ENCODE measurements around the gene PRSS58. TPM values are rescaled to one million over a fixed set of nuclear protein-coding genes. Genes with fewer than 3 reads are reported as not detected.

The PRSS58 gene
- total RNA-seq, 6 experiments from 2014 or later: not detected

DNA sequence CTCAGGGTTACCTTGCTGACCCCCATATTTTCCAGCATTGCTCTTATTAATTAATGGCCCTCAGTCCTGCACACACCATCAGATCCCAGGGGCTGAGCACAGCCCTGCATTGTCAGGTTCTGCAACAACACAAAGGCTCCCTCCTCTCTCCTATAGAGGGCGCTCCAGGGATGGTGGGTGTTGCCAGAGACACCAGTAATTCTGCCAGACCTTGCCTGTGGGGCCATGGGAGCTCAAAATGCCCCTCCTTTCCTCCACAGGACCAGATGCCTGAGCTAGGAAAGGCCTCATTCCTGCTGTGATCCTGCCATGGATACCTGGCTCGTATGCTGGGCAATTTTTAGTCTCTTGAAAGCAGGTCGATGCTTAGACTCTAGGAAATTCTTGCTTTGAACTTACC, 42.8 kb upstream of the PRSS58 start:
- ATAC-seq: no peak
- H3K36me3 ChIP-seq: no peaks in the 10 kb centered on the region
- H3K4me1 ChIP-seq: no peaks in the 10 kb centered on the region
- TF ChIP-seq POLR2A (IDR thresholded peaks at IDR 0.05): no peak
- TF ChIP-seq, protein P1, sequence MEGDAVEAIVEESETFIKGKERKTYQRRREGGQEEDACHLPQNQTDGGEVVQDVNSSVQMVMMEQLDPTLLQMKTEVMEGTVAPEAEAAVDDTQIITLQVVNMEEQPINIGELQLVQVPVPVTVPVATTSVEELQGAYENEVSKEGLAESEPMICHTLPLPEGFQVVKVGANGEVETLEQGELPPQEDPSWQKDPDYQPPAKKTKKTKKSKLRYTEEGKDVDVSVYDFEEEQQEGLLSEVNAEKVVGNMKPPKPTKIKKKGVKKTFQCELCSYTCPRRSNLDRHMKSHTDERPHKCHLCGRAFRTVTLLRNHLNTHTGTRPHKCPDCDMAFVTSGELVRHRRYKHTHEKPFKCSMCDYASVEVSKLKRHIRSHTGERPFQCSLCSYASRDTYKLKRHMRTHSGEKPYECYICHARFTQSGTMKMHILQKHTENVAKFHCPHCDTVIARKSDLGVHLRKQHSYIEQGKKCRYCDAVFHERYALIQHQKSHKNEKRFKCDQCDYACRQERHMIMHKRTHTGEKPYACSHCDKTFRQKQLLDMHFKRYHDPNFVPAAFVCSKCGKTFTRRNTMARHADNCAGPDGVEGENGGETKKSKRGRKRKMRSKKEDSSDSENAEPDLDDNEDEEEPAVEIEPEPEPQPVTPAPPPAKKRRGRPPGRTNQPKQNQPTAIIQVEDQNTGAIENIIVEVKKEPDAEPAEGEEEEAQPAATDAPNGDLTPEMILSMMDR (IDR thresholded peaks at IDR 0.05): peak in 1 of 4 donors; percentile 7
- H3K9me3 ChIP-seq: no peaks in the 10 kb centered on the region
- no peak overlapping the region for H3K27ac ChIP-seq
- H3K27me3 ChIP-seq: no peaks in the 10 kb centered on the region
- no peak for DNase-seq
- H3K4me3 ChIP-seq: no peak overlapping the region
- WGBS (ENCODE audit: insufficient coverage, low coverage, low lambda C conversion rate, missing lambda C conversion rate): 14% methylated on average over 3 of the region's 3 CpGs
- intact Hi-C loops (cut with DNase I): no loop called here

DNA sequence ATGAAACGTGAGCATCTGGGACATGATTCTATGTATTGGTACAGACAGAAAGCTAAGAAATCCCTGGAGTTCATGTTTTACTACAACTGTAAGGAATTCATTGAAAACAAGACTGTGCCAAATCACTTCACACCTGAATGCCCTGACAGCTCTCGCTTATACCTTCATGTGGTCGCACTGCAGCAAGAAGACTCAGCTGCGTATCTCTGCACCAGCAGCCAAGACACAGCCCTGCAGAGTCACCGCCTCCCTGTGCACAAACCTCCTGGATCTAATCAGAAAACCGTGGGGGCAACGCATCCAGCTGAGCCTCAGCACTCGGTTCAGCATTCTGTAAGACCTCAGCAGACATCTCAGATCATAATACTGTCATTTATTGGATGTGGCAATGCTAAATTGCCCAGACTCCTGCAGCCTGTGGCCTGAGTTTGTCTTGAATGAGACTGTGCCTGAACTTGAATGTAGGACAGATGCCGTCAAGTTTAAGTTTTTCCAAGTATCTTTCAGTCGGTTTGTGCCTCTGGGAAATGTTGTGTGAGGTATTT, 41.5 kb upstream of the PRSS58 start:
- ATAC-seq: no peak
- H3K27ac ChIP-seq: no peak overlapping the region
- no peaks in the 10 kb centered on the region for H3K9me3 ChIP-seq
- no peaks in the 10 kb centered on the region for H3K36me3 ChIP-seq
- intact Hi-C loops (cut with DNase I): no loop called here
- DNase-seq: no peak
- TF ChIP-seq POLR2A (IDR thresholded peaks at IDR 0.05): no peak
- TF ChIP-seq, protein P1 (IDR thresholded peaks at IDR 0.05): no peak
- WGBS (ENCODE audit: insufficient coverage, low coverage, low lambda C conversion rate, missing lambda C conversion rate): 35% methylated on average over 8 of the region's 10 CpGs
- H3K4me1 ChIP-seq: no peaks in the 10 kb centered on the region
- H3K27me3 ChIP-seq: no peaks in the 10 kb centered on the region
- H3K4me3 ChIP-seq: no peak overlapping the region

DNA sequence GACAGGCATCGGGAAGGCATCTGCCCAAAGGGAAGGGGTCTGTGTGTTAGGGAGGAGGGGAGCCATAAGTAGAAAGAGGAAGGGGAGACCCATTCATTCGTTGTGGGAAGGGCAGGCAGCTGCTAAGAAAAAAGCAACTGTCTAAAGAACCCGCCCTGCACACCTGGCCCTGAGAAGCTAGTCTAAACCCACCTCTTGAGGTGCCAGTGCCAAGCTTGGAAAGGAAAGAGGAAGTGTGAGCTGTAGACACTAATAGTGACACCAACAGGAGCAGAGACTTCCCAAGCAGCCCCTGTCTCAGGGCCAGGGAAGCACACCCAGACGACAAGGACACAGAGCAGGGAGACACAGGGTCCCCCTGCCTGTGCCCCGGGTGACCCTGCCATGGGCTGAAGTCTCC, 40.8 kb upstream of the PRSS58 start:
- Histone ChIP-seq H3K4me3 (no peak overlapping the region), H3K36me3 (no peaks in the 10 kb centered on the region), H3K27ac (no peak overlapping the region), H3K9me3 (no peaks in the 10 kb centered on the region), H3K4me1 (no peaks in the 10 kb centered on the region), H3K27me3 (no peaks in the 10 kb centered on the region)
- intact Hi-C loops (cut with DNase I): no loop called here
- TF ChIP-seq, protein P1 (IDR thresholded peaks at IDR 0.05): no peak
- TF ChIP-seq POLR2A (IDR thresholded peaks at IDR 0.05): no peak
- DNase-seq: no peak
- WGBS (ENCODE audit: insufficient coverage, low coverage, low lambda C conversion rate, missing lambda C conversion rate): 49% methylated on average over 5 of the region's 5 CpGs
- ATAC-seq: peak in 1 of 4 donors; percentile 33

DNA sequence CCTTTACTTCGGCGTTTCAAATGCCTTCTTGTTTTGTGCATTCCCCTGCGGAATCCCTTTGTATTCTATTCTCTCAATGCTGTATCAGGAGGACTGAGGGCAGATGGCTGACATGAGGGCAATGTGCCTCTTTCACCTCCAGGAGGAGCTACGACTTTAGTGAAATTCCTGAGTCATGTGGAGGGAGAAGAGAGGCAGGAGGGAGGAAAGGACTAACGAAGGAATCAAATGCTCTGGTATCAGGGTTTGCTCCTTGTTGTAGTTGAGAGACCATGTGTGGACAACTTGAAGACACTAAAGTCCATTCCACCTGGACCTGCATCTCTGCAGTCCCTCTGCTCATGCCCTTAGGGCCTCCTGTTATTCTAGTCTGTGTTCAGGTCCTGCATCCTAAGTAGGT, 40.2 kb upstream of the PRSS58 start:
- Histone ChIP-seq H3K4me1 (no peaks in the 10 kb centered on the region), H3K4me3 (no peak overlapping the region), H3K27me3 (no peaks in the 10 kb centered on the region), H3K36me3 (no peaks in the 10 kb centered on the region), H3K9me3 (no peaks in the 10 kb centered on the region), H3K27ac (no peak overlapping the region)
- intact Hi-C loops (cut with DNase I): no loop called here
- 30% methylated on average over 5 of the region's 5 CpGs for WGBS (ENCODE audit: insufficient coverage, low coverage, low lambda C conversion rate, missing lambda C conversion rate)
- TF ChIP-seq, protein P1 (IDR thresholded peaks at IDR 0.05): peak in 1 of 4 donors; percentile 15
- no peak for TF ChIP-seq POLR2A (IDR thresholded peaks at IDR 0.05)
- ATAC-seq (peak in 2 of 4 donors; percentile 12 to 17), DNase-seq (no peak)

DNA sequence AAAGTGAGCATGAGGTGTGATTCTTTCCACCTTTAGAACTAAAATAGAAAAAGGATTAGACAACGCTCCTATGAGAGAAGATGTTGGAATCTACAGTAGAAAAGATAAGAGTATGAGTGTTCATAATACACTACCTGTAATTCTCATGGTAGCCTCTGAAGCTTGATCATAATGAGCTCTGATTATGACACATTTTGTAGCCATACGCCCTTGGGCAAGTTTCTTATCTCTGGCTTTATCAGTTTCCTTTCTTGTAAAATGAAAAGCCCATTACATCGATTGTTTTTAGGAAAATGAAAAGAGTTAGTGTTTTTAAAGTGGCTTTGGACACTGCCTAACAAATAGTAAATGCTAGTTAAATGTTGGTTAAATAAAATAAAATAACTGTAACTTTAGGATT, 22.4 kb upstream of the PRSS58 start:
- intact Hi-C loops (cut with DNase I): no loop called here
- no peaks in the 10 kb centered on the region for H3K36me3 ChIP-seq
- TF ChIP-seq POLR2A (IDR thresholded peaks at IDR 0.05): no peak
- TF ChIP-seq, protein P1 (IDR thresholded peaks at IDR 0.05): no peak
- WGBS (ENCODE audit: insufficient coverage, low coverage, low lambda C conversion rate, missing lambda C conversion rate): 34% methylated on average over 3 of the region's 3 CpGs
- DNase-seq (no peak), ATAC-seq (no peak)
- H3K27me3 ChIP-seq: no peaks in the 10 kb centered on the region
- H3K4me3 ChIP-seq: no peak overlapping the region
- no peaks in the 10 kb centered on the region for H3K4me1 ChIP-seq
- H3K27ac ChIP-seq: no peak overlapping the region
- no peaks in the 10 kb centered on the region for H3K9me3 ChIP-seq

All from right lobe of liver (tissue), 6 donors.